ENCODE results near the gene PHF21B. TPM values are rescaled to one million over a fixed set of nuclear protein-coding genes. Genes with fewer than 3 reads are reported as not detected.
"Not testable (repeated sequence)": the region's sequence is repeated elsewhere in the genome, so short reads cannot be mapped to it uniquely, and the experiment has no call there.

Gene PHF21B
- total RNA-seq, 1 donor from 2014 or later = 8.6 TPM

DNA sequence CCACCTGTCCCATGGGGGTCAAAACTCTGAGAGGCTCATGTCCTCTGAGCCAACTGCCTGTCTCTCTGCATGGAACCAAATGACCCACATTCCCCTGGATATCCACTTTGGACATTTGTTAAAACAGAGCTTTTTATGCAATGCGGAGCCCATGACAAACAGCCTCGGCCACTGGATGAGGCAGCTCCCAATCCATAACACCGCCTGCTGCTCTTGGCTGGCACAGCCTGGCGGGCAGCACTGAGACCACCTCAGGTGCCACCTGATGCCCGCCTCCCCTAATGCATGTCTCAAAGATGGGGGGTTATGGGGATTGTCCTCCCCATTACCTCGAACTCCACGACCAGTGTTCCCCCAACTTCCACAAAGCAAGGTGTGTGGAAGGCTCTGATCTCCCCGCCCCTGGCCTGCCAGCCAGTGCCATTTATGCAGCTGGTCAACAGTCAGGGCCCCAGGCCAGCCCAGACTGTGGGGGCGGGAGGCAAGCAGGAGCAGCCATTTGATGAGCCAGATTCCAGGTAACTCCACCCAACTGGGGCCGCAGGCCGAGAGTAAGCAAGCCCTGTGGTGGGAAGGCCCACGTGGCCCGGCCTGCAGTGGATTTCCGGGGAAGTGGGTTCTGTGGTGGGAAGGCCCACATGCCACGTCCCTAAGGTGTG, 84.2 kb downstream of the PHF21B start:
- no peak for FAIRE-seq
- no peak for DNase-seq (ENCODE audit: low spot score in 2 of 2)

DNA sequence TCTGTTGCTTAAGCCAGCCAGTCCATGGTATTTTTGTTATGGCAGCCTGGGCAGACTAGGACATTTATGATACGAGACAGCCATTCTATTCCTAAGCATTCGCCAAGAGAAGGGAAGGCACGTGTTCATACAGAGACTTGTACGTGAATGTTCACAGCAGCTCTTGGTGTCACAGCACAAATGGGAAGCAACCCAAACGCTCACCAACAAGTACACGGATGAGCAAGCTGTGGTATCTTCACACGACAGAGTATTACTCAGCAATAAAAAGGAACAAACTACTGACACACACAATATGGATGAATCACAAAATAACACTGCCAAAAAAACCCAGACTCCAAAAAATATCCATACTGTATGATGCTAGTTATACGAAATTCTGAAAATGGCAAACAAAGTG, 85.1 kb downstream of the PHF21B start:
- DNase-seq (ENCODE audit: low spot score in 2 of 2) = no peak
- FAIRE-seq = no peak

DNA sequence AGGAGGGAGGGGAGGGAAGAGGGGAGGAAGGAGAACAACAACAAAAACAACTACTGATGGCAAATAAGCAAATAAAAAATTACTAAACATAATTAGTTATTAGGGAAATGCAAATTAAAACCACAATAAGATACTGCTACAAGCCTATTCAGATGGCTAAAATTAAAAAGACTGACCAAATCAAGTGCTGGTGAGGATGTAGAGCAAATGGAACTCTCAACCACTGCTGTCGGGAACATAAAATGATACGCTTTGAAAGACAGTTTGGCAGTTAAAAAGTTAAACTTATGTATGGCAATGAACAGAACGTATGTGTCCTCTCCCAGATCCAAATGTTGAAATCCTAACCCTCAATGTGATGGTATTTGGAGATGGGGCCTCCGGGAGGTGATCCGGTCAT, 85.7 kb downstream of the PHF21B start:
- DNase-seq (ENCODE audit: low spot score in 2 of 2) (no peak), FAIRE-seq (no peak)

DNA sequence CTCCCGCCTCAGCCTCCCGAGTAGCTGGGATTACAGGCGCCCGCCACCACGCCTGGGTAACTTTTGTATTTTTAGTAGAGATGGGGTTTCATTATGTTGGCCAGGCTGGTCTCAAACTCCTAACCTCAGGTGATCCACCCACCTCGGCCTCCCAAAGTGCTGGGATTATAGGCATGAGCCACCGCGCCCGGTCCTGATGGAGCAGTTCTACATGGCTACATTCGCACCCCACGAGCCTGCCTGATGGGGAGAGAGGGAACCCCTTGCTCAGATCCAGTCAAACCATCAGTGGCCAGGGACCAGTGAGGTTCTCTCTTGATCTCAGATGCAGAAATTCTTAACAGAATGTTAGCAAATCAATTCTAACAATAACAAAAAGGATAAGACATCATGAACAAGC, 88.0 kb downstream of the PHF21B start:
- not testable (repeated sequence) for DNase-seq (ENCODE audit: low spot score in 2 of 2); FAIRE-seq

DNA sequence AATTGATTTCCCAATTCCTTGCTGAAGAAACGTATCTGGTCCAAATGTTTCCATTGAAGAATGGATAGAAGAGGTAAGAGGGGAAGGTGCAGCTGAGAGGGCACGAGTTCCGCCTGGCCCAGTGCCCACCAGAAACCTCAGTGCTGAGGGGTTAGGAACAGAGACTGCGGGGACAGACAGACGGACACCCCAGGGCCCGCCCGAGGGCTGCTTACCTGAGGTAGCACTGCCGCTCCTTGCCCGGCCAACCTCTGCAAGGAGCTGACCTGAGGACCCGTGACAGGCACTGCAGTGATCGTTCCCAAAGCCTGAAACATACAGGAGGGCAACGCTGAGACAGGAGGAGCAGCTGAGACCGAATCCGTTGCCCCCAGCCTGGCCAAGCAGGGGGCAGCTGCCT, 89.6 kb downstream of the PHF21B start:
- DNase-seq (ENCODE audit: low spot score in 2 of 2) (no peak), FAIRE-seq (no peak)

DNA sequence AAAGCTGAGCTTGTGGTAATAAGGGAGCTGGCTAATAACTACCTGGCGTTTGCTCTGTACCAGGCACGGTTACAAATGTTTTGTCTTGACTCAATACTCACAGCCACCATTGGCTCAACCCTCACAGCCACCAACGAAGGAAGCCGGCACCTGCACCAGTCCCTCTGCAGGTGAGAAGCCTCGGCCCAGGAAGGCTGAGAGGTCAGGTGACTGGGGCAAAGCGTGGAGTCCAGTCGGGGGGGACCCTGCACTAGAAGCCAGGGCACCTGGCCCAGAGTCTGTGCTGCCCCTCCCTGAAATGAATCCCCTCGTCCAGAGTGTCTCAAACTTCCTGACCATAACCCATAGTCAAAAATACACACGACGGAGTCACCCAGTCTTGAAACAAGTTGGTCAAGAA, 90.1 kb downstream of the PHF21B start:
- FAIRE-seq (no peak), DNase-seq (ENCODE audit: low spot score in 2 of 2) (no peak)

DNA sequence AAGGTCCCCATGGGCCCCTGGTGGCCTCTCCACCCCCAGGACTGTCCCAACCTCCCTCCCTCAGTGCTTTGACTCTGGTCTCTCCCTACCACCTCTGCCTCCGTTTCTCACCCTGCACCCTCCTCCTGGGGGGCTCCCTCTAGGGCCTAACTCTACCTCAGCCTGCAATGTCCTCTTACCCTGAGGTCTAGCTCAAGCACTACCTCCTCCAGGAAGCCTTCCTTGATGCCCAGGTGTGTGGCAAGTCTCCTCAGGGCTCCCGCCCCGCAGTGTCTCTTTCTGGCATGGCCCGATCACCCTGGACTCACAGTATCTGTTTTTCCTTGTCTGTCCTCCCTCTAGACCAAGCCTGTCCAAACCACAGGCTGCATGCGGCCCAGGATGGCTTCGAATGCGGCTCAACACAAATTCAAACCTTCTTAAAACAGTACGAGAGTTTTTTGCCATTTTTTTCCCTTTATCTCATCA, 90.8 kb downstream of the PHF21B start:
- no peak for DNase-seq (ENCODE audit: low spot score in 2 of 2)
- FAIRE-seq = no peak

DNA sequence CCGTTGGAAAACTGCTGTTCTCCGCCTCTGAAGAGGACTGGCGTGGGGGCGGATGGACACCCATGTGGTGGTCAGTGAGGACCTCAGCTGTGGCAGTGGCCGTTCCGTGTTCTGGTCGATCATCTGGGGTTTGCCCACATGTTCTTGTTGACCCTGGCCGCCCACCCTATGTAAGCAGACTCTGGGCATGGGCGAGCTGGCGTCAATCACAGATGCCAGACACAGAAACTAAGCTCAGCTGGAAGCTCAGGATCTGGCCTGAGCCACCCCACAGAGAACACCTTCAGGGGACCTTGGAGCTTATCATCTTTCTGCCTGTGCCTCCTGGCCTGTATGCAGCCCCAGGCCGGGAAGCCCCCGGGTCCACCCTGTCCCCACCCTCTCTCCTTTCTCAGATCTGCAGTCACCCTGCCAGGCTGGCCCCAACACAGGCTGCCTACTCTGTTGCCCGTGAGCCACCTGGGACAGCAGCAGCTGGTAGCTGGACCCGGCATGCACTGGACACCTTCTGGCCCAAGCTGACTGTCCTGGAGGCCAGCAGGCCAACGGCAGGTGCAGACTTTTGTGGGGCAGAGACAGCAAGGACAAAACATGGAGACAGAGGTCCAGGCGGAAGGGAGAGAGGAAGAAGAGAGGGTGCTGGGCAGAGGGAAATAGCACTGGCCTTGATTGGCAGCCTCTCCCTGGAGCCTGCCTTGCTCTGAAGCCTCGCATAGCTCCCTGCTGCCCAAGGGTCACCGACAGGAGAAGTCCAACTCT, 91.5 kb downstream of the PHF21B start:
- no peak for DNase-seq (ENCODE audit: low spot score in 2 of 2)
- no peak for FAIRE-seq

DNA sequence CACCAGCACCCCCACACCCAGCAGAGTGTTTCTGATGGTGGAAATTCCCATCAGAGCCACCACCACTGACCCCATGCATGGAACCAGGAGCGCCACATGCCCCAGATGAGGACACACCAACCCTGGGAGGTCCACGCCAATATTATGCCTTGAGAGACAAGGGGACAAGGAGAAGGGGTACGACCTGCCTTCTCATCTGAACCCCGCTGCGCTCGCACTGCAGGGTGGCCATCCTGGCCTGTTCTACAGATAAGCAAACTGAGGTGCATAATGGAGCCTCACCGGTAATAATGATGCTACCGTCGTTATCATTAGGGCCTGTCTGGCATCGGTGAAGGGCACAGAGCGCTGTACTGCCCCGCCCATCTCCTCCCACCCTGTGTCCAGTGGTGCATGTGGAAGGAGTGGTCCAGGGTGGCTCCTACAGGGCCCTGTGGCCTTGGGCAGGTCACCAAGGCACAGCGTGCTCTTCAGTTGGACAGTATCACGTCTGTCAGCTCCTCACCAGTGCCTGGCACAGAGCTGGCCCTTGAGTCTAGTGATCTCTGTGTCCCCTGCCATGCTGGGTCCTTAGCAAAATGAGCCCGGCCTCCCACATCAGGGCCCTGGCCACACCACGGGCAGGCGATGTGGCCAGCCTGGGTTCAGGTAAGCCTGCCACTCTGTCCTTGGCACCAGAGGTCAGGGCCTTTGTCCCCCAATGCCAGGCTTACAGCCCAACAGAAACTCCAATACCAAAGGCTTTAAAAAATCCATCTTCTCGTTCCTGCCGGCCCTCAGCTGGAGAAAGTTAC, 92.2 kb downstream of the PHF21B start:
- FAIRE-seq (no peak), DNase-seq (ENCODE audit: low spot score in 2 of 2) (no peak)

DNA sequence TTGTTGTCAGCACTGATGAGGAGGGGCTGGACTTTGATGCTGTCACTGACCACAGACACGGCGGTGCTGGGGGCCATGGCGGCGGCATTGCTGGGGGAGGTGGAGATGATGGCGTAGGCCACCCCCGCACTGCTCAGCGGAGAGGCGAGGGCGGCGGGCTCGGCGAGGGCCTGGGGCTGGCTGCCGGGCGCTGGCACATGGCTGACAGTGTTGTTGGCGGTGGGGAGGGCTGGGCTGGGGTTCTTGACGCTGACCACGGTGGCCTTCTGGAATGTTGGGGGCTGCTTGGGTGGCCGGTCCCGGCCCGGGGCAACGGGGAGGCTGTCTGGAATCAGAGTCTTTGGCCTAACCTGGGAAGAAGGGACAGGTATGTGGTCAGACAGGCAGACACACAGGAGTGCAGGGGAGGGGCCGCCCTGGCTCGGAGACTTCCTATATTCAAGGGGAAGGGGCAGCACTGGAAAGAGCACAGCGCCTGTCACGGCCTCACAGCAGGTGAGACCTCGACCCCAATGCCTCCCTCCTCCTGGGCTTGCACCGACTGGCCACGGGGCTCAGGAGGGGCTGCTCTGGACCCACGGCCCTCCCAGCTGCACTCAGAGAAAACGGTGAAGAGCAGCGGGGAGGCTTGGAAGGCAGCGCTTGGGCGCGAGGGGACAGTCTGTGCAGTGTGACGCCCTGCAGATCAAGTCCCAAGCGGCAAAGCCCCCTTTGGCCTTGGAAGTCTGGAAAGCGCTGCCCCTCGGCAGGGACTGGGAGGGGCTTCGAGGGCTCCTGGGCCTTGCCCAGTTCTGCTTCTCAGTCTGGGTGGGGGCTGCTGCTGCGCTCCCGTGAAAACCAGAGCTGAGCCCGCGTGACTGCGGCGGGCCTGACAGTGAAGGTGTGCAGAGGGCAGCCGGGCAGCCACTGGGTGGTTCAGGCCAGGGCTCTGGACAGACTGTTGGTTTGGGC, 93.2 kb downstream of the PHF21B start:
- FAIRE-seq (no peak), DNase-seq (ENCODE audit: low spot score in 2 of 2) (no peak)

DNA sequence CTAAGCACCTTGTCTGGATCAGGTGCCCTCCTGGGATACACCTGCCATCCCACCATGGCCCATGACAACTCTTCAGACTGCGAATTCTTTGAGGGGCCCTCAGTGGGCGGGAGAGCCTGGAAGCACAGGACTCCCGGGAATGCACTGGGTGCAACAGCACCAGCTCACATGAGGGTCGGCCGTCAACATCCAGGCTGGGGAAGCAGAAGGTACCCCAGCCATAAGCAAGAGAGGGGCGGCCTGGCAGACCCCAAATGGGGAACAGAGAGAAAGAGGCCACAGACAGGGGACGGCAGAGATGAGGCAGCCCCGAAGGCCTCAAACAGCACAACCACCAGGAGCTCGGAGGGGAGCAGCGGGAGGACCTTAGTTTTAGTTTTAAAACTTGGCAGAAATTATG, 94.4 kb downstream of the PHF21B start:
- FAIRE-seq = no peak
- DNase-seq (ENCODE audit: low spot score in 2 of 2) = no peak

DNA sequence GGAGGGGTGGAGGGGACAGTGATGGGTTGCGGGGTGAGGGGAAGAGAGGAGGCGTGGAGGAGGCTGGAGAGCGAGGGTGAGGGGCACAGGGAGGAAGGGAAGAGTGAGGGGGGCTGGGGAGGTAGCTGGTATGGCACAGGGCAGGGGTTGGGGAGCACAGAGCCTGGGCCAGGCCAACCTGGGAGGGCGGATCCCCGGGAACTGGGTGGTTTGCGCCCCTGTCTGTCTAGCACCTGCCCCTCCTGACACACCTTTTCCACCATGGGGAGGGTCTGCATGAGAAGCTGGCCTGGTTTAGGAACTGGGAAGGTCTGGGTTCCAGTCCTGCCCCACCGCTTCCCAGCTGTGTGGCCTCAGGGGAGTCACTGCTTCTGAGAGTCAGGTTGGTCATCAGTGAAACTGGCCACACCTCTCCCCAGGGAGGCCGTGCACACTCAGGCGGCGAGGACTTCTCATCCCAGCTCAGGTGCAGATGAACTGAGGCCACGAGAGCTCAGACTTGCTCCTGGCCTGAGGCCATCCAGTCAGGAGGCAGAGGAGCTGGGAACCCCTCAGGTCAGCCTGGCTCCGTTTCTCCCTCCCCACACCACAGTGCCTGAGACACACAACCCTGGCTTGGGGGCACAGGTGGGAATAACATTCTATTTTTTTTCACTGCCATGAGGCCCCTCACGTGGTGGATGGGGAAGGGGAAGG, 95.6 kb downstream of the PHF21B start:
- no peak for FAIRE-seq
- DNase-seq (ENCODE audit: low spot score in 2 of 2) = no peak

DNA sequence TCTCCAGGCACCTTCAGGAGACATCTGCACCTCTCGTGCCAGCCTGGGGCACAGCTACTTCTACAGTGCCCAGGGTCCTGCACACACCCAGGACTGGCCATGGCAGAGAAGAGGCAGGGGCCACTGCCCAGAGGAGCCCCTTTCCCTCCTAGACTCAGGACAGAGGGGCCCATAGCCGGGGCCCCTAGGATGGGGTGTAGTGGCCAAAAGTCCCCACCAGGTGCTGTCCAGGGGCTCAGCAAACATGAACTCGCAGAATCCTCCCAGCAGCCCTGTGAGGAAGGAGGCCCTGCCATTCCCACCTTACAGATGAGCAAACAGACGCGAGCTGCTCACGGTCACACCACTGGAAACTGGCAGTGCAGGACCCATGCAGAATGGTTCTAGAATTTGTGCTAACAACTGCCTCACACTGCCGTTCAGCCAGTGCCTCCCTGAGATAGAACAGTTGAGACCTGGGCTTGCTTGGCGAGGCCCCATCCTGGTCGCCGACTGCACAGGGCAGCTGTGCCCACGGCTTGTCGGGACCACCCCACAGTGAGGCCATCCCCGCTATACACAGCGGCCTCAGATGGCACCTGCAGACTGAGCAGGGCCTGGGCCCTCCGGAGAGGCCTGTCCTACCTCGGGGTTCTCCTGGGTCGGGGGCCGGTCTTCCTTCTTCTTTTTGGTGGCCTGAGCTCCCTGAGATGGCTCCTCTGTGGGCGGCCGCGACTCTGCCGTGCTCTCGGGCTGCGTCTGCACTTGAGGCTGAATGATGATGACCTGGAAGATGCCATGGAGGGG, 96.4 kb downstream of the PHF21B start:
- FAIRE-seq = no peak
- no peak for DNase-seq (ENCODE audit: low spot score in 2 of 2)

DNA sequence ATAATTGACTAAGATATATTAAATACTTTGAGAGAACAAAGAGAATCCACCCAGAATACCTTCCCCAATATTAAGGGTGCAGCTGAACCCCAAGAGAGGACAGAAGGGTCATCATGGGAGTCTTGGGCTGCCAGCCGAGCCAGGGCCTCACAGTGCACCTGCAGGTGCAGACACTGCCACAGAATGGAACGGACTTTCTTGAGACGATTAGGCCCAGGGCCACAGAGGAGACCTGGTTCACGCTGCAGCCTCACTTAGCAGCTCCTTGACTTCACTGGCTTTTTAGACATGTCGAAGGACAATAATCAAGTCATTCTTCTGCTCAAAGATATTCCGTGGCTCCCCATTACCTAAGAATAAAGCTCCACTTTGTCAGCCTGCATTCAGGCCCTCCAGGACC, 100.6 kb downstream of the PHF21B start:
- no peak for FAIRE-seq
- DNase-seq (ENCODE audit: low spot score in 2 of 2) = no peak

DNA sequence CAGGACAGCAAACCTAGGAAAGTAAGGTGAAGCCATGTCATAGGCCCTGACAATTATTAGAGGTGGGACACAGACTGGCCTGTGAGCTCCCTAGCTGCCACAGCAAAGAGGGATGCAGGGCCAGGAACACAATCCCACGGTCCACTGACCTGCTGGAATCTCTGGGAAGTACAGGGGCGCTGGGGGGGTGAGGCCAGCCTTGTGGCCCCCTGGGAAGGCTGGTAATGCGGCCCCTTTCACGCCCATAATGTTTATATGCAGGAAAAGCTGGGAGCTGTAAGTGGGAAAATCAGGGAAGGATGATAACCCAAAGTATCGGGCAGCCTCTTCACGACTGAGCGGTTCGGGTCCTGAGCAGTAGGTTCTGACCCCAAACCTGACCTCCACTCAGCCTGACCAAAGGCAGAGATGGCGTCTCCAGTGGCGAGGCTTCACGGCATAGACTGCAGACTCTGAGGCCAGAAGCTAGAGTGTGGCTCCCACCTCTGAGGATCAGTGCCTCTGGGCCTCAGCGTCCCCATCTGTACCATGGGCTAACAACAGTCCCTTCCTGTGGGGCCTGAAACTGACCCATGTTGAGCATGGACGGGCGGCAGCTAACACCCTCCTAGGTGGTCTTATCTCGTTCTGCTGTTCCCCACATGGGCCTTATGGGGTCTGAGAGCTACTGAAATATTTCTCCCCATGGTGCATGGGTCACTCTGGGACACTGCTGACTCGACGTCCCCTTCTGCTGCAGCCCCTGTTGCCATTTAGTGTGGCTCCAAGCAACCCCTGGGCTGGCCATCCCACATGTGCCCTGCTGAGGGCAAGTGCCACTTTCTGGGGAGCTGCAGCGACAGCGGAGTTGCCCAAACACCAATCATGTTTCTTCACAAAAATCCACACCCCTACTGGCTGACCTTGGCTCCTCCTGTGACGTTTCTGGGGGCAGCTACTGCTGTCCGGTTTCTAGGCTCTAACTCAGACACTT, 101.8 kb downstream of the PHF21B start:
- DNase-seq (ENCODE audit: low spot score in 2 of 2) (no peak), FAIRE-seq (no peak)

DNA sequence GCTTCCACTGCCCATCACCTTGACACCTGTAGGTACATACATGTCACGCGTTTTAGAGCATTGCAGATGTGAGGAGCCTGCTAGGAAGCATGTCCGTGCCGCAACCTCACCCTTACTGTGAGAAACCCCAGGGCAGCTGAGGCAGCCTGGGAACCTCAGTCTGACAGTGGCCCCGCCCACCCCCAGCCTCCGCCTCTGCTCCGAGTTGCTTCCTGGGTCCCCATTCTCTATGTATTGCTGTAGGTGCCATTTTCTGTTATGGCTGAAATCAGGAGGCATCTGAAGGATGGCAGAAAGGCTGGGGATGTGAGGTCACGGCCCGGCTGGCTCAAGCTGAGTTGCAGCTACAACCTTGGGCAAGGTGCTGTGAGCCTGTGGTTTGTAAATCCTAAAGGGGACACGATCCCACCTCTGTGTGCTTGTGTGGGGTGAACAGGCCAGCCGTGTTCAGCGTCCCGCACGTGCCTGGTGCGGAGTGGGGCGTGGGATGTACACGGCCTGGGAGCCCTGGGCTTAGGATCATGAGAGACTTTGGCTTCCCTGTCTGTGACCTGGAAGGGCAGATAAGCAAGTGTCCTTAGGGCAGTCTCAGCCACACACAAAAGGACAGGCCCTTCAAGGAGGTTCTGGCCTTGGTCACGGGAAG, 102.7 kb downstream of the PHF21B start:
- no peak for FAIRE-seq
- no peak for DNase-seq (ENCODE audit: low spot score in 2 of 2)

DNA sequence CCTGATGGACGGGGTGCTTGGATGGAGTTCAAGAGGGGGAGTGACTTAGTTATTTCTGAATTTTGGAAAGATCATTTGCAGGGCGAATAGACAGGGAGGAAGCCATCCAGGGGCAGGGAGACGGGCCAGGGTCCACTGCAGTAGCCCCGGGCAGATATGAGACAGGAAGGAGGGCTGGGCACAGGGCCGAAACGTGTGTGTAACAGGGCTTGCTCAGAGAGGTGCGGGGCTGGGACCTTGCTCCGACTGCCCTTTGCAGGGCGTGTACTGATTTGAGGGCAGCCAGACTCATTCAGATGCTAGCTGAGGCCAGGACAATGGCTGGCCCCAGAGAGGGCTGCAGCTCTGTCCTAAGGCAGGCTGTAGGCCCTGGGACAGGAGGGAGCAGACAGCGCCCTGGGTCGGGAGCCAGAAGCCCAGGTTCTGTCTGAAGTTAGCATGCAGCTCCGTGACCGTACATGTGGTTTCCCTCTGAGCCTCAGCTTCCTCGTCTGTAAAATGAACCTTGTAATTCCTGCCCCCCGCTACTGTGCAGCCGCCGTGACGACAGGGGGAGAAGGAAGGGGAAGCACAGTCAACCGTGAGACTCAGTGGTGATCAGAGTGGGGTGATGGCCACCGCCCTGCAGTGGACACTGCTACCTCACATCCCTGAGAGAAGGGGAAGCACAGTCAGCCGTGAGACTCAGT, 103.4 kb downstream of the PHF21B start:
- FAIRE-seq (no peak), DNase-seq (ENCODE audit: low spot score in 2 of 2) (no peak)

Measured in frontal cortex (tissue), 4 donors.